ENCODE data around the gene SH3RF3. TPM values are rescaled to one million over a fixed set of nuclear protein-coding genes. Genes with fewer than 3 reads are reported as not detected.

Gene SH3RF3
- total and polyA plus RNA-seq, 2 of the 13 experiments (the other 11 are each of a cell fraction or from before 2014, with no cell fraction given): 0.04 TPM; not detected in 1

DNA sequence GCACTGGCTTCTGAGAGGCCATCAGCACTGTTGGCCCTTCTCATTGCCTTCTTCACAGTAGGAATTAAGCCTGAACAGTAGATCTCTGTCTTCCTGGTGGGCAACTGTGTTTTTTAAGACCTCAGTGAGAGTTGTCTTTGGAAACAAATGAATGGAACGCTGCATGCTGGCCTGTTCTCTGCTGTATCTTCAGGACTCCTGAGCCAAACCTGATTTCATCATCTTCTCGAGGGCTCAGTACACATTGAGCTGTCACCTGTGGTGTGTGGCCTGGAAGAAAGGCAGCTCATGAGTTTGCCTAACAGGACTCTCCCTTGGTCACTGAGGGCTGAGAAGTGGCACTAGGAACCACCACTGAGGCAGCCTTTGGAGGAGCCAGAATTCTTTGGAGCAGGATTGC is 39.7 kb downstream of the SH3RF3 start (continued):
- TF ChIP-seq ZNF513 (CRISPR knock-in tag; conservative IDR thresholded peaks at IDR 0.05) (no peak), CEBPB (IDR thresholded peaks at IDR 0.05; ENCODE audit: borderline replicate concordance, low read depth, low read length) (no peak)
- TF ChIP-seq, protein P1, sequence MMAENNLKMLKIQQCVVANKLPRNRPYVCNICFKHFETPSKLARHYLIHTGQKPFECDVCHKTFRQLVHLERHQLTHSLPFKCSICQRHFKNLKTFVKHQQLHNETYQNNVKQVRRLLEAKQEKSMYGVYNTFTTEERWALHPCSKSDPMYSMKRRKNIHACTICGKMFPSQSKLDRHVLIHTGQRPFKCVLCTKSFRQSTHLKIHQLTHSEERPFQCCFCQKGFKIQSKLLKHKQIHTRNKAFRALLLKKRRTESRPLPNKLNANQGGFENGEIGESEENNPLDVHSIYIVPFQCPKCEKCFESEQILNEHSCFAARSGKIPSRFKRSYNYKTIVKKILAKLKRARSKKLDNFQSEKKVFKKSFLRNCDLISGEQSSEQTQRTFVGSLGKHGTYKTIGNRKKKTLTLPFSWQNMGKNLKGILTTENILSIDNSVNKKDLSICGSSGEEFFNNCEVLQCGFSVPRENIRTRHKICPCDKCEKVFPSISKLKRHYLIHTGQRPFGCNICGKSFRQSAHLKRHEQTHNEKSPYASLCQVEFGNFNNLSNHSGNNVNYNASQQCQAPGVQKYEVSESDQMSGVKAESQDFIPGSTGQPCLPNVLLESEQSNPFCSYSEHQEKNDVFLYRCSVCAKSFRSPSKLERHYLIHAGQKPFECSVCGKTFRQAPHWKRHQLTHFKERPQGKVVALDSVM (CRISPR knock-in tag; IDR thresholded peaks at IDR 0.05): no peak

- H3K27me3 ChIP-seq (ENCODE audit: control insufficient read depth in 1 of 2, insufficient read depth in 2 of 2, low read length in 2 of 2): peaks cover 0 to 1% of the 10 kb centered on the region in 2 experiments; a peak in 2 of 5 replicates
- H3K4me2 ChIP-seq (ENCODE audit: low read depth, low read length): no peak overlapping the region
- DNase-seq (ENCODE audit: low spot score): no peak
- ChIA-PET POLR2A (no interaction called here), CTCF (ENCODE audit: low intra/inter-chr PET ratio, low total read pairs) (no interaction called here)
- no peaks in the 10 kb centered on the region for H3K79me2 ChIP-seq (ENCODE audit: insufficient read depth, low read length)
- BruUV-seq (replicated peaks): no TSS peak
- ATAC-seq: no peak; the same call in 2 of the 3 replicates
- H3K27ac ChIP-seq (ENCODE audit: extremely low read length, insufficient read depth, low read length): no peak overlapping the region
- H3K36me3 ChIP-seq (replicated peaks in 1 of 2; ENCODE audit: control insufficient read depth in 1 of 2, insufficient read depth in 2 of 2, low read length in 2 of 2): no peaks in the 10 kb centered on the region
- H3K9ac ChIP-seq (ENCODE audit: insufficient read depth, low read depth, low read length): no peak overlapping the region
- FAIRE-seq: no peak
- H2AFZ ChIP-seq (ENCODE audit: low read length): no peak overlapping the region
- H4K20me1 ChIP-seq (ENCODE audit: insufficient read depth, low read length): no peaks in the 10 kb centered on the region
- in situ Hi-C loops (cut with HindIII; ENCODE audit: extremely low pct_ligation_motif_present, low pct_unique_long_range_greater_than_20kb): no loop called here
- H3K4me1 ChIP-seq (ENCODE audit: insufficient read depth, low read length): no peaks in the 10 kb centered on the region
- intact Hi-C loops (cut with micrococcal nuclease; ENCODE audit: unreplicated experiment): no loop called here
- 61% methylated on average over 3 of the region's 6 CpGs for WGBS (ENCODE audit: low lambda C conversion rate)
- H3K9me3 ChIP-seq (ENCODE audit: low read length): peaks cover 8% of the 10 kb centered on the region
- no peak overlapping the region for H3K4me3 ChIP-seq (replicated peaks in 1 of 3; ENCODE audit: insufficient read depth in 1 of 3, low read depth in 2 of 3, low read length in 3 of 3)
- TF ChIP-seq CENPX (CRISPR knock-in tag; IDR thresholded peaks at IDR 0.05) (no peak), SSRP1 (CRISPR knock-in tag; IDR thresholded peaks at IDR 0.05) (no peak), SAP130 (CRISPR knock-in tag; IDR thresholded peaks at IDR 0.05; ENCODE audit: low read depth) (no peak), ZNF33B (CRISPR knock-in tag; IDR thresholded peaks at IDR 0.05) (no peak), RFX1 (IDR thresholded peaks at IDR 0.05) (no peak), RFX5 (IDR thresholded peaks at IDR 0.05; ENCODE audit: low read depth, low read length) (no peak), ZNF407 (CRISPR knock-in tag; IDR thresholded peaks at IDR 0.05; ENCODE audit: not compliant biosample characterization) (no peak), ZNF703 (CRISPR knock-in tag; IDR thresholded peaks at IDR 0.05; ENCODE audit: borderline replicate concordance) (no peak), MAX (IDR thresholded peaks at IDR 0.05) (no peak), ZNF274 (CRISPR knock-in tag; IDR thresholded peaks at IDR 0.05) (no peak)
These were observed 41.6 kb downstream of the SH3RF3 start for GRCh38 chr2:109170645-109171044.
